ENCODE data around the gene MYPN.
"Not testable (repeated sequence)": the region's sequence is repeated elsewhere in the genome, so short reads cannot be mapped to it uniquely, and the experiment has no call there.

The MYPN gene

GRCh38 chr10:68175949-68176348, 66.7 kb downstream of the MYPN start:
- no peak for DNase-seq

- no peak for DNase-seq
These were observed 67.5 kb downstream of the MYPN start for GRCh38 chr10:68176797-68177196.

- no peak for DNase-seq
These were observed 69.3 kb downstream of the MYPN start for GRCh38 chr10:68178592-68178991.

GRCh38 chr10:68179016-68179415, 69.7 kb downstream of the MYPN start:
- DNase-seq, result no peak

GRCh38 chr10:68180490-68180889, 71.2 kb downstream of the MYPN start:
- DNase-seq, result no peak

GRCh38 chr10:68184546-68184945, 75.3 kb downstream of the MYPN start:
- no peak for DNase-seq

GRCh38 chr10:68185085-68185484, 75.8 kb downstream of the MYPN start:
- DNase-seq, result no peak

- no peak for DNase-seq
These were observed 79.5 kb downstream of the MYPN start for GRCh38 chr10:68188835-68189234.

GRCh38 chr10:68192113-68192512, 82.8 kb downstream of the MYPN start:
- DNase-seq, result no peak

GRCh38 chr10:68194290-68194689, 85.0 kb downstream of the MYPN start:
- DNase-seq, result no peak

GRCh38 chr10:68195776-68196175, 86.5 kb downstream of the MYPN start:
- not testable (repeated sequence) for DNase-seq

GRCh38 chr10:68196701-68197100, 87.4 kb downstream of the MYPN start:
- no peak for DNase-seq

- peak; percentile 28 for DNase-seq
These were observed 93.7 kb downstream of the MYPN start for GRCh38 chr10:68202960-68203353.

GRCh38 chr10:68208424-68209042, 99.2 kb downstream of the MYPN start:
- peak; percentile 39 for DNase-seq

- DNase-seq, result no peak
These were observed 102.4 kb downstream of the MYPN start for GRCh38 chr10:68211669-68212068.

GRCh38 chr10:68212721-68213352, 103.5 kb downstream of the MYPN start:
- DNase-seq, result no peak

GRCh38 chr10:68218786-68219185, 109.5 kb downstream of the MYPN start:
- no peak for DNase-seq

GRCh38 chr10:68221196-68221595, 111.9 kb downstream of the MYPN start:
- DNase-seq, result no peak

- DNase-seq, result no peak
These were observed 113.1 kb downstream of the MYPN start for GRCh38 chr10:68222391-68222790.

GRCh38 chr10:68223535-68224165, 114.4 kb downstream of the MYPN start:
- no peak for DNase-seq

- no peak for DNase-seq
These were observed 115.5 kb downstream of the MYPN start for GRCh38 chr10:68224810-68225209.

- DNase-seq, result no peak
These were observed 121.0 kb downstream of the MYPN start for GRCh38 chr10:68230268-68230667.

GRCh38 chr10:68231106-68231816, 122.0 kb downstream of the MYPN start:
- DNase-seq, result peak; percentile 59

GRCh38 chr10:68231817-68232251, 122.5 kb downstream of the MYPN start, which contains the start of gene ATOH7:
Gene ATOH7 (minus strand): TSS chr10:68232113. CDS start chr10:68231677, 436 bp downstream.
- DNase-seq, result no peak

Data from stimulated activated CD8-positive, alpha-beta memory T cell treated with anti-CD3 and anti-CD28 coated beads, Interleukin-4, amount 100 ng/mL, for 48 hours (primary cell).